ENCODE data around the gene CYP3A5. TPM values are rescaled to one million over a fixed set of nuclear protein-coding genes. Genes with fewer than 3 reads are reported as not detected.

Gene CYP3A5
- polyA plus RNA-seq, 2 of the 4 experiments (the other 2 are of a cell fraction): 2.3 to 9.7 TPM

DNA sequence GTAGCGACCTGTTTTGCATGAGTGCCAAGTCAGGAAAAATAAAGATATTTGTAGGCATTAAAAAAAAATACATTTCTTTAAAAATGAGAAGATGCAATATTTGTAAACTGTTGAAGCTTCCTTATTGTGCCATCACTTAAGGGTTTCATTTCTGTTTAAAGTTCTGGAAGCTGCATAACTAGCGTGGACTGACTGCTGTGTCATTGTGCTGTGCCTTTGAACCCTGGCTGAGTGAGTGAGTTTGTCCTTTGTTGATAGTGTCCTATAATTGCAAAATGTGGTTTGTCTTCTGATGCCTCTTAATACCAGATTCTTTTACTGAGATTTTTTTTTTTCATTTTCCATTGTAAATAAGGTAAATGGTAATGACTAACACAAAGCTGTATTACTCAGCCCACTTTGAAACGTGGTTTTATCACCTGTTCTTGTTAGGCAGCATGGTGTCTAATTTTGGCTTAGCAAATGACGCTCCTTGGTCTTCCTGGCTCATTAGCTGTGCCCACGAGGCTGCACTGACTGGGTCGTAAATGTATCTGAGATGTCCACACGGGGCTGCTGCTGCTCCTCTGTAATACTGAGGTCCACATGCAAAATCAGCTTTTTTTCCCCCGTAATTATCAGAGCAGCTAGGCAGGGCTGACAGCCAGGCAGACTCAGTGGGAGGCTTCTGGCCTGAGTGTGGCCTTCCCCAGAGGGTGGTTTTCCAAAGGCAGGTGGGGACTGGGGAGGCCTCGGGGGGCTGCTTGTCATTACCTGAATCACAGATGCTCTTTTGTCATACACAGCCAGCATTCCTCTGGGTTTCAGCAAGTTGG is 48.3 kb downstream of the CYP3A5 start:
- ATAC-seq: peak; percentile 86 to 87

DNA sequence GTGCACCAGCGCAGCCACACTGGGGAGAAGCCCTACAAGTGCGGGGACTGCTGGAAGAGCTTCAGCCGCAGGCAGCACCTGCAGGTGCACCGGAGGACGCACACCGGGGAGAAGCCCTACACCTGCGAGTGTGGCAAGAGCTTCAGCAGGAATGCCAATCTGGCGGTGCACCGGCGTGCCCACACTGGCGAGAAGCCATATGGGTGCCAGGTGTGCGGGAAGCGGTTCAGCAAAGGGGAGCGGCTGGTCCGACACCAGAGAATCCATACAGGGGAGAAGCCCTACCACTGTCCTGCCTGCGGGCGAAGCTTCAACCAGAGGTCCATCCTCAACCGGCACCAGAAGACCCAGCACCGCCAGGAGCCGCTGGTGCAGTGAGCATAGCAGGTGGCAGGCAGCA is 50.2 kb downstream of the CYP3A5 start:
- no peaks in the 10 kb centered on the region for H3K4me1 ChIP-seq
- FAIRE-seq (no peak), DNase-seq (ENCODE audit: low read depth in 1 of 2, low spot score in 1 of 2) (no peak), ATAC-seq (no peak)
- ChIA-PET POLR2A (interaction anchor here (0.8 kb wide), 1 partner anchor 13 kb away, joined by 4 read pairs; the partner anchor contains the start of gene ZSCAN25), CTCF (interaction anchor here (0.9 to 5.2 kb wide), 6 partner anchors 12 to 361 kb away, joined by 3 to 39 read pairs (median 4); partner anchors contain the start of genes GJC3 and ZSCAN25)
- no peak for TF ChIP-seq BHLHE40 (IDR thresholded peaks at IDR 0.05; ENCODE audit: low read depth, low read length)
- no peak for TF ChIP-seq HOXB13 (CRISPR knock-in tag; IDR thresholded peaks at IDR 0.05; ENCODE audit: low read depth)
- TF ChIP-seq, protein P1, sequence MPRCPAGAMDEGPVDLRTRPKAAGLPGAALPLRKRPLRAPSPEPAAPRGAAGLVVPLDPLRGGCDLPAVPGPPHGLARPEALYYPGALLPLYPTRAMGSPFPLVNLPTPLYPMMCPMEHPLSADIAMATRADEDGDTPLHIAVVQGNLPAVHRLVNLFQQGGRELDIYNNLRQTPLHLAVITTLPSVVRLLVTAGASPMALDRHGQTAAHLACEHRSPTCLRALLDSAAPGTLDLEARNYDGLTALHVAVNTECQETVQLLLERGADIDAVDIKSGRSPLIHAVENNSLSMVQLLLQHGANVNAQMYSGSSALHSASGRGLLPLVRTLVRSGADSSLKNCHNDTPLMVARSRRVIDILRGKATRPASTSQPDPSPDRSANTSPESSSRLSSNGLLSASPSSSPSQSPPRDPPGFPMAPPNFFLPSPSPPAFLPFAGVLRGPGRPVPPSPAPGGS (IDR thresholded peaks at IDR 0.05): no peak
- TF ChIP-seq, protein P2, sequence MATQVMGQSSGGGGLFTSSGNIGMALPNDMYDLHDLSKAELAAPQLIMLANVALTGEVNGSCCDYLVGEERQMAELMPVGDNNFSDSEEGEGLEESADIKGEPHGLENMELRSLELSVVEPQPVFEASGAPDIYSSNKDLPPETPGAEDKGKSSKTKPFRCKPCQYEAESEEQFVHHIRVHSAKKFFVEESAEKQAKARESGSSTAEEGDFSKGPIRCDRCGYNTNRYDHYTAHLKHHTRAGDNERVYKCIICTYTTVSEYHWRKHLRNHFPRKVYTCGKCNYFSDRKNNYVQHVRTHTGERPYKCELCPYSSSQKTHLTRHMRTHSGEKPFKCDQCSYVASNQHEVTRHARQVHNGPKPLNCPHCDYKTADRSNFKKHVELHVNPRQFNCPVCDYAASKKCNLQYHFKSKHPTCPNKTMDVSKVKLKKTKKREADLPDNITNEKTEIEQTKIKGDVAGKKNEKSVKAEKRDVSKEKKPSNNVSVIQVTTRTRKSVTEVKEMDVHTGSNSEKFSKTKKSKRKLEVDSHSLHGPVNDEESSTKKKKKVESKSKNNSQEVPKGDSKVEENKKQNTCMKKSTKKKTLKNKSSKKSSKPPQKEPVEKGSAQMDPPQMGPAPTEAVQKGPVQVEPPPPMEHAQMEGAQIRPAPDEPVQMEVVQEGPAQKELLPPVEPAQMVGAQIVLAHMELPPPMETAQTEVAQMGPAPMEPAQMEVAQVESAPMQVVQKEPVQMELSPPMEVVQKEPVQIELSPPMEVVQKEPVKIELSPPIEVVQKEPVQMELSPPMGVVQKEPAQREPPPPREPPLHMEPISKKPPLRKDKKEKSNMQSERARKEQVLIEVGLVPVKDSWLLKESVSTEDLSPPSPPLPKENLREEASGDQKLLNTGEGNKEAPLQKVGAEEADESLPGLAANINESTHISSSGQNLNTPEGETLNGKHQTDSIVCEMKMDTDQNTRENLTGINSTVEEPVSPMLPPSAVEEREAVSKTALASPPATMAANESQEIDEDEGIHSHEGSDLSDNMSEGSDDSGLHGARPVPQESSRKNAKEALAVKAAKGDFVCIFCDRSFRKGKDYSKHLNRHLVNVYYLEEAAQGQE (IDR thresholded peaks at IDR 0.05): no peak
- TF ChIP-seq MAZ (IDR thresholded peaks at IDR 0.05; ENCODE audit: borderline replicate concordance, low read depth, low read length): no peak
- TF ChIP-seq FOSB (CRISPR knock-in tag; IDR thresholded peaks at IDR 0.05): no peak
- no peak overlapping the region for H3K27ac ChIP-seq
- WGBS (ENCODE audit: missing lambda C conversion rate): 98% methylated on average over 10 of the region's 20 CpGs
- H3K9me3 ChIP-seq: no peaks in the 10 kb centered on the region
- H3K4me3 ChIP-seq: no peak overlapping the region
- H3K4me2 ChIP-seq: no peak overlapping the region

More for the DNA sequence above, 48.3 kb downstream of the CYP3A5 start:
- Histone ChIP-seq H3K4me1 (no peaks in the 10 kb centered on the region), H3K4me2 (no peak overlapping the region), H3K9me3 (no peaks in the 10 kb centered on the region), H3K27ac (peak overlapping the region in 1 of 2 experiments; percentile 15; a peak in 2 of 6 replicates), H3K4me3 (no peak overlapping the region)
- DNase-seq (ENCODE audit: low read depth in 1 of 2, low spot score in 1 of 2) (peak; percentile 48 to 56), FAIRE-seq (no peak)
- peak; percentile 83 to 87 for TF ChIP-seq RAD21 (conservative IDR thresholded peaks at IDR 0.05 in 1 of 2, IDR thresholded peaks at IDR 0.05 in 1 of 2)
- TF ChIP-seq, protein P3, sequence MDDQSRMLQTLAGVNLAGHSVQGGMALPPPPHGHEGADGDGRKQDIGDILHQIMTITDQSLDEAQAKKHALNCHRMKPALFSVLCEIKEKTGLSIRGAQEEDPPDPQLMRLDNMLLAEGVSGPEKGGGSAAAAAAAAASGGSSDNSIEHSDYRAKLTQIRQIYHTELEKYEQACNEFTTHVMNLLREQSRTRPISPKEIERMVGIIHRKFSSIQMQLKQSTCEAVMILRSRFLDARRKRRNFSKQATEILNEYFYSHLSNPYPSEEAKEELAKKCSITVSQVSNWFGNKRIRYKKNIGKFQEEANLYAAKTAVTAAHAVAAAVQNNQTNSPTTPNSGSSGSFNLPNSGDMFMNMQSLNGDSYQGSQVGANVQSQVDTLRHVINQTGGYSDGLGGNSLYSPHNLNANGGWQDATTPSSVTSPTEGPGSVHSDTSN (IDR thresholded peaks at IDR 0.05): no peak
- TF ChIP-seq, protein P4, sequence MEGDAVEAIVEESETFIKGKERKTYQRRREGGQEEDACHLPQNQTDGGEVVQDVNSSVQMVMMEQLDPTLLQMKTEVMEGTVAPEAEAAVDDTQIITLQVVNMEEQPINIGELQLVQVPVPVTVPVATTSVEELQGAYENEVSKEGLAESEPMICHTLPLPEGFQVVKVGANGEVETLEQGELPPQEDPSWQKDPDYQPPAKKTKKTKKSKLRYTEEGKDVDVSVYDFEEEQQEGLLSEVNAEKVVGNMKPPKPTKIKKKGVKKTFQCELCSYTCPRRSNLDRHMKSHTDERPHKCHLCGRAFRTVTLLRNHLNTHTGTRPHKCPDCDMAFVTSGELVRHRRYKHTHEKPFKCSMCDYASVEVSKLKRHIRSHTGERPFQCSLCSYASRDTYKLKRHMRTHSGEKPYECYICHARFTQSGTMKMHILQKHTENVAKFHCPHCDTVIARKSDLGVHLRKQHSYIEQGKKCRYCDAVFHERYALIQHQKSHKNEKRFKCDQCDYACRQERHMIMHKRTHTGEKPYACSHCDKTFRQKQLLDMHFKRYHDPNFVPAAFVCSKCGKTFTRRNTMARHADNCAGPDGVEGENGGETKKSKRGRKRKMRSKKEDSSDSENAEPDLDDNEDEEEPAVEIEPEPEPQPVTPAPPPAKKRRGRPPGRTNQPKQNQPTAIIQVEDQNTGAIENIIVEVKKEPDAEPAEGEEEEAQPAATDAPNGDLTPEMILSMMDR (IDR thresholded peaks at IDR 0.05): peak; percentile 63
- TF ChIP-seq CBX2 (IDR thresholded peaks at IDR 0.05; ENCODE audit: borderline replicate concordance, low read depth): no peak
- no peak for TF ChIP-seq ZFP36 (IDR thresholded peaks at IDR 0.05; ENCODE audit: borderline replicate concordance, partially characterized antibody)
- TF ChIP-seq, protein P5, sequence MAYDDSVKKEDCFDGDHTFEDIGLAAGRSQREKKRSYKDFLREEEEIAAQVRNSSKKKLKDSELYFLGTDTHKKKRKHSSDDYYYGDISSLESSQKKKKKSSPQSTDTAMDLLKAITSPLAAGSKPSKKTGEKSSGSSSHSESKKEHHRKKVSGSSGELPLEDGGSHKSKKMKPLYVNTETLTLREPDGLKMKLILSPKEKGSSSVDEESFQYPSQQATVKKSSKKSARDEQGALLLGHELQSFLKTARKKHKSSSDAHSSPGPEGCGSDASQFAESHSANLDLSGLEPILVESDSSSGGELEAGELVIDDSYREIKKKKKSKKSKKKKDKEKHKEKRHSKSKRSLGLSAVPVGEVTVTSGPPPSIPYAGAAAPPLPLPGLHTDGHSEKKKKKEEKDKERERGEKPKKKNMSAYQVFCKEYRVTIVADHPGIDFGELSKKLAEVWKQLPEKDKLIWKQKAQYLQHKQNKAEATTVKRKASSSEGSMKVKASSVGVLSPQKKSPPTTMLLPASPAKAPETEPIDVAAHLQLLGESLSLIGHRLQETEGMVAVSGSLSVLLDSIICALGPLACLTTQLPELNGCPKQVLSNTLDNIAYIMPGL (CRISPR knock-in tag; IDR thresholded peaks at IDR 0.05; ENCODE audit: borderline replicate concordance): no peak
- peak; percentile 85 for TF ChIP-seq SMC3 (IDR thresholded peaks at IDR 0.05)
- peak; percentile 69 for TF ChIP-seq MAFK (IDR thresholded peaks at IDR 0.05; ENCODE audit: partially characterized antibody)
- CTCF ChIA-PET: interaction anchor here (0.6 to 5.2 kb wide), 26 partner anchors 9 to 451 kb away, joined by 3 to 39 read pairs (median 4); partner anchors contain the start of genes TRIM4, ZKSCAN1 and ZSCAN25
- WGBS (ENCODE audit: missing lambda C conversion rate): 36% methylated on average over 9 of the region's 9 CpGs
- POLR2A ChIA-PET: interaction anchor here (0.6 to 2.2 kb wide), 5 partner anchors 15 to 418 kb away, joined by 3 to 15 read pairs (median 4); partner anchors contain the start of genes TRIM4, ZNF655 and ZSCAN25

All from A549 (cell line).